CD4-positive, alpha-beta T cell treated with Interleukin-4 for 4 hours (primary cell): ENCODE data around the gene GDI1.

Experiments
- DNase-seq: peaks from one replicate; pipeline ENCODE4 v3.0.0-alpha.2; 2020

The GDI1 gene

DNA sequence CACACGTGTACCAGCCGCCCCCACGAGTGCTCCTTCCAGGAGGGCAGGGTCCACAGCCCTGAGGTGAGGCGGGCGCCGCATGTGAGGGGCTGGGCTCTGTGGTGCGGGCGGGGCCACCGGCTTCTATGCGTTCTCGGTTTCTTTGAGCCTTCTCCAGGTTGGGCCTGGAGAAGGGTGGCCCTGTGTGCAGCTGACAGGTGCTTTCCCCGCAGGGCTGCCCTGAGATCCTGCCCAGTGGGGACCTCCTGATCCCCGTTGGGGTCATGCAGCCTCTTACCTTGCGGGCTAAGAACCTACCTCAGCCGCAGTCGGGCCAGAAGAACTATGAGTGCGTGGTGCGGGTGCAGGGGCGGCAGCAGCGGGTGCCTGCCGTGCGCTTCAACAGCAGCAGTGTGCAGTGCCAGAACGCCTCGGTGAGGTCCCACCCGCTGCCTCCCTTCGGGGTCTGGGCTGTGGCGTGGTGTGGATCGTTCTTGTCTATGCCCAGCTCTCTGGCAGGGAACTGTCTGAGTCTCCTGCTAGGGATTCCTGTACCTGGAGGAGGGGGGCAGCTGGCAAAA, 27.9 kb downstream of the GDI1 start:
- no peak for DNase-seq

DNA sequence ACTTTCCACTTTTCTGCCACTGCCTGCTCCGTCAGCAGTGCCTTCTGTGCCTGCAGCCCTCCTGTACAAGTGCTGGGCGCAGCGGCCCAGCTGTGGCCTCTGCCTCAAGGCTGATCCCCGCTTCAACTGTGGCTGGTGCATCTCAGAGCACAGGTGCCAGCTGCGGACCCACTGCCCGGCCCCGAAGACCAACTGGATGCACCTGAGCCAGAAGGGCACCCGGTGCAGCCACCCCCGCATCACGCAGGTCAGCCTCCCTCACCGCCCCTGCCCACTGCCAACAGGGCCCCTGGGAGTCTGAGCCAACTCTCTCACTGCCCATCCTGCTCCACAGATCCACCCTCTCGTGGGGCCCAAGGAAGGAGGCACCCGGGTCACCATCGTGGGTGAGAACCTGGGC, 28.6 kb downstream of the GDI1 start:
- DNase-seq = no peak

DNA sequence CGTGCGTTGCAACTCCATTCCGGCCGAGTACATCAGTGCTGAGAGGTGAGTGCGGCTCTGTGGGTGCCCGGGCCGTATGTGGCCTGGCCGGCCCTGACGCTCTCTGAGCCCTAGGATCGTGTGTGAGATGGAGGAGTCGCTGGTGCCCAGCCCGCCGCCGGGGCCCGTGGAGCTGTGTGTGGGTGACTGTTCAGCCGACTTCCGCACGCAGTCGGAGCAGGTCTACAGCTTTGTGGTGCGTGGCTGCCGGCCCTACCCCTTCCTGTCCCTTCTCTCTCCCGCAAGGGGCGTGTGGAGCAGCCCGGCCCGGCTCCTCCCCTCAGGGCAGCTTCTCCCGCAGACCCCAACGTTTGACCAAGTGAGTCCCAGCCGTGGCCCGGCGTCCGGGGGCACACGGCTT, 29.1 kb downstream of the GDI1 start:
- DNase-seq = no peak

DNA sequence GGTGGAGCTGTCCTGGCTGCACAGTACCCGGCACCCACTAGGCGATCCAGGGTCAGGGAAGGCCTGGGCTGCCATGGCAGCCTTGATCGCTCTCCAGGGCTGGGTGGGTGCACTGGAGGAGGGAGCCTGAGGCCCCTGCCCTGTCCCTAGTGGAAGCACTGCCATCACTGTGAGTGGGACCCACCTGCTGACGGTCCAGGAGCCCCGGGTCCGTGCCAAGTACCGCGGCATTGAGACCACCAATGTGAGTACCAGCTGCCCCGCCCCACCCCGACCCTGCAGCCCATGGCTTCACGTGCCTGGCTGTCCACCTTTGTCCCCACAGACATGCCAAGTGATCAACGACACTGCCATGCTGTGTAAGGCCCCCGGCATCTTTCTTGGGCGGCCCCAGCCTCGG, 30.0 kb downstream of the GDI1 start:
- DNase-seq = no peak

DNA sequence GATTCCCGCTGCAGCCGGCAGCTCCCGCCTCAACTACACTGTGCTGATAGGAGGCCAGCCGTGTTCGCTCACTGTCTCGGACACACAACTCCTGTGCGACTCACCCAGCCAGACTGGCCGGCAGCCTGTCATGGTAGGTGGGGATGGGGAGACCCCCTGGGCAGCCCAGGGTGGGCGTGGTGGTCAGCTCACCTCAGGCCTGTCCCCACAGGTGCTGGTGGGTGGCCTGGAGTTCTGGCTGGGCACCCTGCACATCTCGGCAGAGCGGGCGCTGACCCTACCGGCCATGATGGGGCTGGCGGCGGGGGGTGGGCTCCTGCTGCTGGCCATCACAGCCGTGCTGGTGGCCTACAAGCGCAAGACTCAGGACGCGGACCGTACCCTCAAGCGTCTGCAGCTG, 30.6 kb downstream of the GDI1 start:
- no peak for DNase-seq

DNA sequence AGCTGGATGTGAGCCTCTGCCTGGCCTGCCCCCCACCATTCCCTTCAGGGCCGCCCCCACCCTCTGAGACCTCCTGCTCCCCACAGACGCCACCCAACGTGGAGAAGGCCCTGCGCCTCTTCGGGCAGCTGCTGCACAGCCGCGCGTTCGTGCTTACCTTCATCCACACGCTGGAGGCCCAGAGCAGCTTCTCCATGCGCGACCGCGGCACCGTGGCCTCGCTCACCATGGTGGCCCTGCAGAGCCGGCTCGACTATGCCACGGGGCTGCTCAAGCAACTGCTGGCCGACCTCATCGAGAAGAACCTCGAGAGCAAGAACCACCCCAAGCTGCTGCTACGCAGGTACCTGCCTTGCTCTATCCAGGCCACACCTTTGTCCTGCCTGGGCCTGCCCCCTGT, 31.3 kb downstream of the GDI1 start:
- no peak for DNase-seq

DNA sequence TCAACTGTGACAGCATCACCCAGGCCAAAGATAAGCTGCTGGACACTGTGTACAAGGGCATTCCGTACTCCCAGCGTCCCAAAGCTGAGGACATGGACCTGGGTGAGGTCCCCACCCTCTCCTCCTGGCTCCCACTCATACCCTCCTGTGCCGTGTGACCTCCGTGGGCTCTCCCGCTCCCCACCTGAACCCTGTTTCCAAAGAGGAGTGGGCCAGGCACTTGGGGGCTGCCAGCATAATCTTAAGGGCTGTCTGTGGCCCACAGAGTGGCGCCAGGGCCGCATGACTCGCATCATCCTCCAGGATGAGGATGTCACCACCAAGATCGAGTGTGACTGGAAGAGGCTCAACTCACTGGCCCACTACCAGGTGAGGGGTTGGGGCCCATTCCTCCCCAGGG, 32.2 kb downstream of the GDI1 start:
- DNase-seq = no peak

DNA sequence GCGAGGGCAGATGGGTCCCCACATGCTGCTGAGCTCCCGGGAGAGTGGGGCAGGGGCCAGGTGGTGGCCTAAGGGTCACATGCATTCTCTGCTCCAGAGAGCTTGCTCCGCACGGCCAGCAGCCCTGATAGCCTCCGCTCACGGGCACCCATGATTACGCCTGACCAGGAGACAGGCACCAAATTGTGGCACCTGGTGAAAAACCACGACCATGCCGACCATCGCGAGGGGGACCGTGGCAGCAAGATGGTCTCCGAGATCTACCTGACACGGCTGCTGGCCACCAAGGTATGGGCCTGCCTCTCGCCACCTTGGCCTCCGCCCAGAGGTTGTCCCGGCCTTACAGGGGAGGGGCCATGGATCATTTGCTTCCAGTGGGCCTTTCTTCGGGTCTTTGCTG, 32.9 kb downstream of the GDI1 start:
- DNase-seq = no peak

DNA sequence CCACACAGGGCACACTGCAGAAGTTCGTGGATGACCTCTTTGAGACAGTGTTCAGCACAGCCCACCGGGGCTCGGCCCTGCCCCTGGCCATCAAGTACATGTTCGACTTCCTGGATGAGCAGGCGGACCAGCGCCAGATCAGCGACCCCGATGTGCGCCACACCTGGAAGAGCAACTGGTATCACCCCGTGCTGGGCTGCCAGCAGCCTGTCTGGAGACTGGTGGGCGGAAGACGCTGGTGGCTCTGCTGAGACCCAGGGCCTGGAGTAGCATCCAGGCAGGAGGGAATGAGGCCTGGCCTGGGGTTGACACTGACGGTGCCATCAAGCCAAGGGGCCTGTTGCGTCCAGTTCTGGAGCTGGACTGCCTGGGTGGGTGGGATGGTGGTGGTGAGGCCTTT, 33.5 kb downstream of the GDI1 start:
- DNase-seq = no peak

DNA sequence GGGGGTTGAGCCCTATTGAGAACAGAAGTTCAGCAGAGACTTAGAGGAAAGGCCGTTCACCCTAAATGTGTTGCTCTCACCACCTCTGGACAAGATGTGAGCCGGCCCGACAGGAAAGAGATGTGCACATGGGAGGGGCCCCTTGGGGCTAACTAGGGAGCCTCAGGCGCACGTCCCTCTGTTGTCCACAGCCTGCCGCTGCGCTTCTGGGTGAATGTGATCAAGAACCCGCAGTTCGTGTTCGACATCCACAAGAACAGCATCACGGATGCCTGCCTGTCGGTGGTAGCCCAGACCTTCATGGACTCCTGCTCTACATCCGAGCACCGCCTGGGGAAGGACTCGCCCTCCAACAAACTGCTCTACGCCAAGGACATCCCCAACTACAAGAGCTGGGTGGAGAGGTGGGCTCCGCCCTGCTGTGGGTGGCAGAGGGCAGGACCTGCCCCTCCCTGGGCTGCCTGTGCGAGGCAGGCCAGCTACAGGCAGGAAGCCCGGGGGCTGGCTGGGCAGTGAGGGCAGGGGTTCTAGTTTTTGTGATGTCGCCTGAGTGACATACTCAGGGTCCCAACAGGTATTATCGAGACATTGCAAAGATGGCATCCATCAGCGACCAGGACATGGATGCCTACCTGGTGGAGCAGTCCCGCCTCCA, 34.1 kb downstream of the GDI1 start:
- no peak for DNase-seq

DNA sequence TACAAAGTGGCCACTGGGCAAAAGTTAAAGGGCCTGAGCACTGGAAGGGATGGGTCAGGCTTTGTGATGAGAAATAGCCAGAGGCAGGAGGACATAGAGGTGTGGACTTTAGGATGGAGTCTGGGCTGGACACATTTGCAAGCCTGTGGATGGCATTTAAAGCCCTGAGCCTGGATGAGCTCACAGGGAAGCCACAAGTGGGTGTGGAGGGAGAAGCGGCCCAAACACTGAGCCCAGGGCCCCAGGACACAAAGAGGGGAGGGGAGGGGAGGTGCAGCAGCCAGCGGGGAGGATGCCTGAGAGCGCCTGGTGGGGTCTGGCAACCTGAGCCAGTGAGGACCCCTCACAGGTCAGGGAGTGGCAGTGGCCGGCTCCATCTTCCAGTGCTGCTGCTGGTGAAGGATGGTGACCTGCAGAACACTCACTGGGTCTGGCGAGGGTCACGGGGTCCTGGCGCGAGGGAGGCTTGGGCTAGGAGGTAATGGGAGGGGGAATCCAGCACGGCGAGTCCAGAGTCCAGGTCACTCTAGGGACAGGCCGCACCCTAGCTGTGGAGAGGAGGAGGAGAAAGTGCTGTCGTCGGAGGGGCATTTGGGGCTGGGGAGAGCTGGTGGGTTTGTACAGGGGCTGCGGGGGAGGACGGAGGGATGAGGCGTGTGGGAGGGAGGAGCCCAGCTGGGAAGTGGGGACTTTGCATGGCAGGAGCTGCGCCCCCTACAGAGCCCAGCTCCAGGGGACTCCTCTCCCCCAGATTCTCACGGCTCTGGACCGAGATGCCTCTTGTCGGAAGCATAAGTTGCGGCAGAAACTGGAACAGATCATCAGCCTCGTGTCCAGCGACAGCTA, 35.1 kb downstream of the GDI1 start:
- no peak for DNase-seq

DNA sequence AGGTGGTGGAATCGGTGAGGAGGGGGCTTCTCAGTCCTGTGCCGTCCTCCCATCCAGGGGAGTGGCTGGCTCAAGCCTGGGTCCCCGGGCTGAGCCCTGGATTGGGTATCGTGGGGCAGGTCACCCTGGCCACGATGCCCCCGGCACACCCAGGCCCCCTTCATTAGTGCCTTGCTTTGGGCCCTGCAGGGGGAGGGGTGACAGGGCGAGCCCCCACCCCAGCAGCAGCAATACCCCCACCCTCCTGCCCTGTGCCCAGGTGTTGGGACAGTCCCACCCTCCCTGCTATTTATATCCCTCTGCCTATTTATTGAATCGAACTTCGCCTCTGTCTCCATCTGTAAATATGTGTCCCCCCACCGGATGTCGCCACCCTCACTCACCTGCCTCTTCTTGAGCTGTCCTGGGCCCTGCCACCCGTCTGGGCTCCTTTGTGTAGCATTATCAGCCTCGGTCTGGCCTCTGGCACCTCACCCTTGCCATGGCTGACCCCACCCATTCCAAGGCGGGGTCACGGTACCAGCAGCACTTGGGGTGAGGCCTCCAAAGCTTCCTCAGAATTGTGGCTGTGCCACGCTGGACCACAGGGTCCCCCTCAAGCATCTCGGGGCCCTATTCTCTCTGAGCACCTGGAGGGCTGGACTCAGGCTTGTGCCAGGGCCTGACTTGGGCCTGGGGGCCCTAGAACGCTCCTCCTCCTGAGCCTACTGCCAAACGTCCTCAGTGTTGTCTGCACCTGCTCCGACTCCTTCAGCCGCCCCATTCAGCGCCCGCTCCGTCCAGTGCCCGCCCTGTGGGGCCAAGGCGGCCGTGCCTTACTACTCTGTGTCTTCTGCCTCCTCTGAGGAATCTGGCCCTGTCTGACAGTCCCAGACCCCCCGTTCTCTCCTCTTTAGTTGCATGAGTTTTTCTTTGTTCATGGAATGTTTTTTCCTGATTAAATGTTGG, 36.0 kb downstream of the GDI1 start:
- no peak for DNase-seq

DNA sequence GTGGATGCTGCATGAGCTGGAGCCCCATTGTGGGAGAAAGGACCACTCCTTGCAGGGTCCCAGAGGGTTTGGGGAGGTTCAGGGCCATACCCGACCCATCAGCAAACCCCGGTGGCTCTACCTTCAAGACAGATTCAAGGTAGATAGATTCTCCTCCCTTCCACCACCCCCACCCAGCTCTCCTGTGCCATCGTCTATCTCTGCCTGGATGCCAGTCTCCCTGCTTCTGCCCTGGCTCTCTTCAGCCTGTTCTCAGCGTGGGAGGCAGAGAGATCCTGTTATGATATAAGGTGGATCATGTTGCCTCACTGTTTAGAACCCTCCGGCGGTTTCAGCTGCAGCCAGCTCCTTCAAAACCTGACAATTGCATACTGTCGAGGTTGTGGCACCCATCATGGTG, 36.7 kb downstream of the GDI1 start:
- no peak for DNase-seq

DNA sequence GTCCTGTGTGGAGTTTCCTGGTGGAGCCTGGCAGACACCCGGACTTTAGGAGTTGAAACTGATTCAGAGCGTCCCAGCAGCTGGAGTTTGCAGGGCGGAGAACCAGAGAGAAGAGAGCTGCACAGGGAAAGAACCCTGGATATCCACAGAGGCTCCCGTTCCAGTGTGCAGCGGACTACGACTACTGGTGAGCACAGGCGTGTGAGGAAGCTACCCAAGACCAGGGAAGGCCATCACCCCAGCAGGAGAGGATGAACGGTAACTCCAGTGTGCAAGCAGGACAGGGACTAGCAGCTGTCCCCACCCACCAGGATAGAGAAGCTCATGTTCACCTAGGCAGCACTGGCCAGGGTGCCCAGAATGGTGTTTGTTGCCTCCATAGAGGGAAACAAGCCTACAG, 39.9 kb downstream of the GDI1 start:
- no peak for DNase-seq

DNA sequence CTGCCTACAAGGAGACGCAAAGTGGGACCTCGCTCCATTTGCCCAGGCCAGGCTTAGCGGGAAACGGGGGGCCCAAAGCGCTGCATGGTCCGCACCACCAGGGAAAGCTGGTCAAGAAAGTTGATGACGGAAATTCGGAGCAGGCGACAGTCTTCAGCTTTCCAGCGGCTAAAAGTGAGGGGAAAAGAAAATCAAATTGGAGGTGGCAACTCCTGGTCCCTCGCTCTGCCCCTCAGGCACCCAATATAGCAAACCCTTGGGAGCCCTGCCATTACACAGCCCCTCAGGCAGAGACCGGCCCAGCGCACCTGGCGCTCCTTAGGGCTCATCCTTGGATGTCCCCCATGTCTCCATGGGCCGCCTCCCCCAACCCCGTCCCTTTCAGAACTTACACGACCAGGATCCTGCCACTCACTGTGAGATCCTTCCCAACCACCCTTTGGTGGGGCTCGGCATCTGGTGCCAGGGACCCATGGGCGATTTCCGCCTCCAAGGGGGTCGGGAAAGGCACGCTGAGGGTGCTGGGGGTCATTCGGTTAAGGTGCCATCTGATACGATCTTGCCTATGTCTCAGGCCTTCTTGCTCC, 41.0 kb downstream of the GDI1 start:
- DNase-seq = no peak

DNA sequence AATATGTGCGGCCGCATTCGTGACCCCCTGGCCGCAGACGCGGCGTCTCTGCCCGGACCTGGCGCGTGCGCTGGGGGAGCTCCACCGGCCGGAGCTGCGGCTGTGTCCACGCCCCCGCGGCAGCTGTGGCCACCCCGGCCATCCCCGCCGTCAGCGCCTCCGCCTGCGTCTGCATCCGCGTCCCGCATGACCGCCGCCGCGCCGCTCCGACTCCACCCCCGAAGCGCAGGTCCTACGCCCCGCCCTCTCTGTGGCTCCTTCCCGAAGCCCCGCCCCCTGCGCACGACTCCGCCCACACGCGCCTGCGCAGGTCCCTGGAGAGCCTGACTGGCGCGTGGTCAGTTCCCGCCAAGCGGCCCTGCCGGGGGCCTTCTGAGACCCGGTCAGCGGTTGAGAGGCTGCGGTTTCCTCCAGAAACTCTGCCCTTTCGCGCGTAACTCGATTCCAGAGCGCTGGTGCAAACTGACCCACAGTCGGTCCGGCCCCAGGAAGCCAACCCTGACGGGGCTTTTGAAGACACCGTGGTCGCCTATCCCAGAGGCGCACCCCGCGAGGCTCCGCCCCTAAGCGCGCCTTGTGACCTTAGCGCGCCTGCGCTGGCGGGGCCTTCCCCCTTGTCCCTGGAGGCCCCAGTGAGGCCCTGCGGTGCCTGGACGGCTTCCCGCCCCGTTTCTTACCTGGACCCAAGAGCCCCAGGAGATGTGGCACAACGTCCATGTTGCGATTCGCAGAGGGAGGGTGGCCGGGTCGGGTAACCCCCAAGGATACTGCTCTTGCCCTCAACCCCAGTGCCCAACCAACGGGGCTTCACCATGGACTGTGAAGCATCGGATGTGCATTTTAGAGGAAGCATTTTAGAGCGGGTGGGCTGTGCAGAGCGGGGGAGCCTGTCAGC, 42.0 kb downstream of the GDI1 start, which contains the start of gene LAGE3:
TSS of gene LAGE3 (minus strand) at position 554 of the 895 bp plus-strand sequence. CDS start at position 188, 366 bp downstream.
- peak; percentile 89 for DNase-seq

DNA sequence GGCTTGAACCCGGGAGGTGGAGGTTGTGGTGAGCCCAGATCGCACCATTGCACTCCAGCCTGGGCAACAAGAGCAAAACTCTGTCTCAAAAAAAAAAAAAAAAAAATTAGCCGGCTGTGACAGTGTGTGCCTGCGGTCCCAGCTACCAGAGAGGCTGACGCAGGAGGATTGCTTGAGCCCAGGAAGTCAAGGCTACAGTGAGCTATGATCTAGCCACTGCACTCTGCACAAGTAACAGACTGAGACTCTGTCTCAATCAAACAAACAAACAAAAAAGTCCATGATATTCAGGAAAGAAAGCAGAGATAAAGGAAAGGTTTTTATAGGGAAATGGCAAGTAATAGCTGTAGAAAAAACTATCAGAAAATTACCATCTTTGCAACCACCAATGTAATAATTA, 44.2 kb downstream of the GDI1 start:
- no peak for DNase-seq

DNA sequence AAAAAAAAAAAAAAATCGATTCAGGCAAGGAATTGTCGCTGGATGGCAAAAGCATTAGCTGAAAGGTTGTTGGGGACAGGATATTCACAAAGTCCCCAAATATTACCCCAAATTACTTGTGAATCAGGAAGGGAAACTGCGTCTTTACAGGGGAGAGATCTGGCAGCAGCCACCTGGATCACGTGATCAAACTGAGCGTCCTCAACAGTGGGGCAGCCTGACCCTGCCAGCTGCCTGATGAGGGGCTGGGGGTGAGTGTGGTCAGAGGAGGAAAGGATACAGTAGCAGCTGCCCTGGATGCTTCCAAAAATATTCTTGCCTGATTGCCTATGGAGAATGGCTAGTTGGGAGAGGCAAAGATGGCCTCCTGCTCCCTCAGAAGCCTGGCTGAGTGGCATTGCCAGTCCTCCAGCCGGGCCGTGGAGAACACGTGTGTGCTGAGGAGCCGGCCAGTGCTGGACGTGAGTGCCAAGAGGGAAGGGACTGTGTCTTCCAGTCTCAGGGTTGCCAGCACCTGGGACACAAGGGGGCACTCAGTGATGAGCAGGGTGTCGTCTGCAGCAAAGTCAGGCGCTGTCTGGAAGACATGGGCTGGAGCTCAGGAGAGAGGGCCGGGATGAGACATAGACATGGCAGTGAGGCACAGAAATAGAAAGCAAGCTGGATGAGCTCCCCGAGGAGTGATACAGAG, 45.1 kb downstream of the GDI1 start:
- no peak for DNase-seq

DNA sequence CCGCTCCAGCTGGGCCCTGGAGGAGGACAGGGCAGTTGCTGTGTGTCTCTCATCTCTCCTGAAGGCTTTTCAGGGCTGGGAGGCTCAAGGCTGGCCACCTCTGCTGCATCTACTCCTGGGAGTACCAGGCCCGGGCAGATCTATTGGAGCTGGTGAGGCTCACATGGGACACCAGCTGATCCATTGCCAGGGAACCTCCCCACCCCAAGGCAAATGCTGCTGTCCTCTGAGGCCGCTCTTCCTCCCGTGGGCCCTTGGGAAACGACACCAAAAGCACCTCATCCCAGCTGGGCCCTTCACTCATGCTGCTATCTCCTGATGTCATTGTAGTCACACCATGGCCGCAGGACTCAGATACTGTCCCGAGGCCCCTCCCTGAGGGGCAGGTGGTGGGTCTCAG, 45.8 kb downstream of the GDI1 start:
- DNase-seq = no peak

DNA sequence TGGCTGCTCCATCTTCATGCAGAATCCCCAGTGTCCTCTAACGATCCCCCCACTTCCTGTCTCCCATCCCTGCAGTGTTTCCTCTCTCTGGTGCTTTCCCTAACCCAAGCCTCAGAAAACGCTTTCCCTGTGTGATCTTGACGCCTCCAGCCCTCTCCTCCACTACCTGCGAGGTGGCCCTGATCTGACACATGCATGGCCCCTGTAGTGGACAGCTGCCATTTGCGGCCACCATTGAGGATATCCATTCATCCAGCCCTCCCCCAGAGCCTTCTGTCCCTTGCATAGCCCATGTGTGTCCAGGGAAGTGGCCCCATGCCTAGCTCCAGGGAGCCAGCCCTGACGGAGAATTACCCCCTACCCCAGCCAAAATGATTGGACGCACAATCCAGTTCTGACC, 46.4 kb downstream of the GDI1 start:
- no peak for DNase-seq
